NCI-H1417 (cell line): ENCODE measurements around the gene TXN2.
"Not testable (repeated sequence)": the region's sequence is repeated elsewhere in the genome, so short reads cannot be mapped to it uniquely, and the experiment has no call there.

Source experiments
- DNase-seq, 3 experiments: peaks; one replicate each; lab custom pipeline; 2025; lab: John Stamatoyannopoulos, UW

Gene TXN2

GRCh38 chr22:36455571-36456463, 25.6 kb downstream of the TXN2 start:
- DNase-seq = peak in 1 of 3 experiments; percentile 56

- peak; percentile 86 to 93 (median 92) for DNase-seq
These were observed 26.4 kb downstream of the TXN2 start for GRCh38 chr22:36454916-36455570.

GRCh38 chr22:36453855-36454378, 27.5 kb downstream of the TXN2 start:
- DNase-seq = no peak

DNA sequence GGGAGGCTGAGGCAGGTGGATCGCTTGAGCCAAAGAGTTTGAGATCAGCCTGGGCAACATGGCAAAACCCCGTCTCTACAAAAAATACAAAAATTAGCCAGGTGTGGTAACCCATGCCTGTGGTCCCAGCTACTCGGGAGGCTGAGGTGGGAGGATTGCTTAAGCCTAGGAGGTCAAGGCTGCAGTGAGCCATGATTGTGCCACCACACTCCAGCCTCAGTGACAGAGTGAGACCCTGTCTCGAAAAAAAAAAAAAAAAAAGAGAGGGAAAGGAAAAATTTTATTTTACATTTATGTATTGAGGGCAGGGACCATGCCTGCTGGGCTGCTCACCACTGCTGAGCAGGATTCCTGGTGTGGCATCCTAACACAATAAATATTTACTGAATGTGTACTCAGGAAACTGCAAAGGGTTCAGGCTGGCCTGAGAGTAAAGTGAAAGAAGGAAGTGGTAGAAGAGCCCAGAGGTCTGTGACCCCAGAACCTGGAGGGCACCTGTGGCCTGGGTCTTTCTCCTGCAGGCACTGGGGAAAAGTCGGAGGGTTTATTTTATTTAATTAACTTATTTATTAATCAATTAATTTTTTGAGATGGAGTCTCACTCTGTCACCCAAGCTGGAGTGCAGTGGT, 28.3 kb downstream of the TXN2 start:
- DNase-seq = not testable (repeated sequence)

GRCh38 chr22:36452250-36452977, 29.0 kb downstream of the TXN2 start:
- DNase-seq = no peak

- DNase-seq = not testable (repeated sequence)
These were observed 30.5 kb downstream of the TXN2 start for GRCh38 chr22:36450923-36451322.

DNA sequence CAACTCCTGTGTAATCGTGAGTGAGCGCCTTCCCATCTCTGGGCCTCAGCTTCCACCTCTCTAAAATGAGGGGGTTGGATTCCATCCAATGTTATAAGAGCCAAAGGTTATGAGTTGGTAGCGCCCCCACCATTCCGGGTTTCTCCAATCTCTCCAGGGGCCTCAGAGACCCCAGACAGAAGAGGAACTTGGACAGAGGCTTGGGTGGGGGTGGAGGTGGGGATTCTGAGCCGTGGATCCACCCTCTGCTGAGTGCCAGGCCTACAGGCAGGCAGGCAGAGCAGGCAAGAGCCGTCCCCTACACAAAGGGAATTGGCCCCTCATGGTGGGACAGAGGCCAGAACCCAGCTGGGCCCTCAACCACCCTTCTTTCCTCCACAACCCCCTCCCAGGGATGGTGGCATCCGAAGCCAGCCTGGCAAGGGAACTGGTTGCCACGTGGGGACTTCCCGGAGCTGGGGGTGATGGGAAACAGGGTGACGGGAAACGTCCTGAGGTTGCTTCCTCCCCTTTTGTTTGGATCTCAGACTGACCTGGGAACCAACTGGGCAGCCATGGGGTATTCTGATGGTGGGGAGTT, 31.8 kb downstream of the TXN2 start:
- DNase-seq = no peak

GRCh38 chr22:36447632-36448031, 33.8 kb downstream of the TXN2 start:
- DNase-seq = no peak

DNA sequence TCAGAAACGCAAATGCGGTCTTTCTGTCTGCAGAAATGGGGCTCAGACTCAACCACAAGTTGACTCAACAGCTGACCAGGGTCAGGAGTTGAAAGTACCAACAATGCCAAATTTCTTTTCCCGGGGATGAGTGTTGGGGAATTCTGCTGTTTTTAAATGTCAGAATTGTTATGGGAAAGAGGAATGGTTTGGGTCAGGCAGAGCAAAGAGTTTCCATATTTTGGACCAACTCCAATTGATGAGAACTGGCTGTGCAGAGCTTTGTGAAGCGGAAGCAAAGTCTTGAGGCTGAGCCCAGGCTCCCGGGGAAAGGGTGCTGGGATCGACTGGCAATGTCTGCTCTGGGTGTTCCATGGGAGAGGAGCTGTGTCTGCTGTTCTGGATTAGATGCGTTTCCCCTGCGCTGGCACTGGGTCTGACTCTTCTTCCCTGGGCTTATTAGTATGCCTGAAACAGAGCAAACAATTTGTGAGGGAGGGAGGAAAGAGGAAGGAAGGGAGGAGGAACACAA, 36.2 kb downstream of the TXN2 start:
- DNase-seq = no peak

GRCh38 chr22:36443198-36443770, 38.2 kb downstream of the TXN2 start:
- DNase-seq = peak in 1 of 3 experiments; percentile 15

DNA sequence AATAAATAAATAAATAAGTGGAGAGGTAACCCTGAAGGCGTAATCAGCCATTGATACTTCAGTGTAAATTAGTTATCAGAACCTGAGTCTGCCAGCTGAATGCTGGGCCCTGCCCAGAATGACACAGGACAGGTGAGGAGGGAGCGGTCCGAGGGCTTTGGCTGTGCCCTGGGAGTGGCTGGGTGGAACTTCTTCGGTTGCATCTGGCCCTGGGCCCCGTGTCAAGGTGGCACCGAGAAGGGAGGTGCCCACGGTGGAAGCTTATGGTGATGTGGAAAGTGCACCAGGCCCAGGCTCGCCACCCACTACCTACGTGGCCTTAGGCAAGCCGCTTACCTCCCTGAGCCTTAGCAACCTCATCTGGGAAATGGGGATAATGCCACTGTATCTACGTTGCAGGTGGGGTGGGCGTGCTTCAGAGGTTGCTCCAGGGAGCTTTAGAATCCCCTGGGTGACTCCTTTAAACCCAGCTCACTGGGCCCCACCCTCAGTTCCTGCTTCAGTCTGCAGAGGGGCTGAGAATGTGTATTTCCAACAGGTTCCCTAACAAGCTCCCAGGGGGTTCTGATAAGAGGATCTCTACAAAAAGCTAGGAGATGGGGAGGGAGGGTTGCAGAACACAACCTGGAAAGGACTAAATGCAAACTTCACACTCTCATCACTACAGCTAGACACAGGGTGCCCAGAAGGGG, 38.8 kb downstream of the TXN2 start:
- DNase-seq = peak in 1 of 3 experiments; percentile 10

- no peak for DNase-seq
These were observed 40.9 kb downstream of the TXN2 start for GRCh38 chr22:36440429-36441002.

DNA sequence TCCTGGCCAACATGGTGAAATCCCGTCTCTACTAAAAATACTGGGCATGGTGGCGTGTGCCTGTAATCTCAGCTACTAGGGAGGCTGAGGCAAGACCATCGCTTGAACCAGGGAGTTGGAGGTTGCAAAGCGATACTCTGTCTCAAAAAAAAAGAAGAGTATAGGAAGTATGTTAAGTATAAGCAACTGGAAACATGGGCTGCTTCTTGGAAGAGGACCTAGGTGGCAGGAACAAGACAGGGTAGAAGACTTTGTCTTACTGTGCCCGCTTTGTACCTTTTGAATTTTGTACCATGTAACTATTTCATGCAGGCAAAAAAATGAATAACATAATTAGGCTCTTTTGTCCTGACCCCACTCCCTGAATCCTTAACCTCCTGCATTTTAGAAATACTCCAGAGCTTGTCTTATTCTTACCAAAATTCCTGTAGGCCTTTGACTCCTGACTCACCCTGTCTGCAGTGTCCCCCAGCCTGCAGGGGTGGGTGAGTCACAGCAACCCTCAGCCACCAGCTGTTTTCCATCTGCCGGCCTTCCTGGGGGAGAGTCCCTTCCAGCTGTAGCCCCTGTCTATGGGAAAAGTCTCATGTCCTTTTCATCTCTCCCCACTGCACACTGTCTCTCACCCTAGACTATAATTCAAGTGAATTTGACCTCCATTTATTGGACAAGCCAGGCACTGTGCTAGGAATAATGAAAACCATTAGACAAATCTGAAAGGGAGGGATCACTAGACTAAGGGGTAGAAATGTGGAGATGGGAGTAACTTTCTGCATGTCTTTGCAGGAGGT, 41.8 kb downstream of the TXN2 start:
- DNase-seq = no peak

DNA sequence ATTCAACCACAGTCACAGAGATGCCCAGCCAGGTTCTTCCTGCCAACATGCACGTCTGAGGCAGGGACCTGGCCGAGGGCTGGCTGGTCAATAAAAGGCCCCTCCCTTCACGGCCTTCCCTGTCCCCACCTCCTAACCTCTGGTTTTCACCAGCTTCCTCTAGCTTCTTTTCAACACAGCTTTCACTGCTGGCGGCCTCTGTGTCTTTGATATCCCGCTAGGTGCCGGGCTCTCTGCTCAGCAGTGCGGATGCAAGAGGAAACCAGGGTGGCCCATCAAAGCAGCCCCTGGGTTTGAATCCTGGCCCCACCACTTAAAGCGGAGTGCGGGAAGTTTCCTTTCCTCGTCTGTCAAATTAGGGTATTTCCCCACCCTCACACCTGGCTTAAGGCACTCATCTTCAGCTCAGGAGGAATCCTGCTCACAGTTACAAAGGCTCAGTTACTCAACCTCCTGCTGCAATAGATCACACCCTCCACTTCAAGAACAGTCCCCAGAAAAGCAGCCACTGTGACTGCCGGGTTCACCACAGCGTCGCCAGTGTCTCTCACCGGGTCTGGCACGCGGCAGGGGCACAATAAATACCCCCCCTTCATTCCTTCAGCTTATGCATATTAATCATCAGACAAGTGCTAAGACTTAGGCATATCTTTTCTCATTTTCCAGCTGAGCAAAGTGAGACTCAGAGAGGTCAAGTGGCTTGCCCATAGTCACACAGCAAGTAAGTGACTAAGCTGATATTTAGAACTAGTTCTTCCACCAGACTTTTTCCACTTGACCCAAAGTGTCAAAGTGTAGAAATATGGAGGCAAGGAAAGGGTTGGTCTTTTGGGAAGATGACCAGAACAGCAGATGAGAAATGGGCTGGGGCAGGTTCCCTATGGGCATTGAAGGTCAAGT, 45.7 kb downstream of the TXN2 start:
- peak; percentile 6 to 74 (median 52) for DNase-seq

DNA sequence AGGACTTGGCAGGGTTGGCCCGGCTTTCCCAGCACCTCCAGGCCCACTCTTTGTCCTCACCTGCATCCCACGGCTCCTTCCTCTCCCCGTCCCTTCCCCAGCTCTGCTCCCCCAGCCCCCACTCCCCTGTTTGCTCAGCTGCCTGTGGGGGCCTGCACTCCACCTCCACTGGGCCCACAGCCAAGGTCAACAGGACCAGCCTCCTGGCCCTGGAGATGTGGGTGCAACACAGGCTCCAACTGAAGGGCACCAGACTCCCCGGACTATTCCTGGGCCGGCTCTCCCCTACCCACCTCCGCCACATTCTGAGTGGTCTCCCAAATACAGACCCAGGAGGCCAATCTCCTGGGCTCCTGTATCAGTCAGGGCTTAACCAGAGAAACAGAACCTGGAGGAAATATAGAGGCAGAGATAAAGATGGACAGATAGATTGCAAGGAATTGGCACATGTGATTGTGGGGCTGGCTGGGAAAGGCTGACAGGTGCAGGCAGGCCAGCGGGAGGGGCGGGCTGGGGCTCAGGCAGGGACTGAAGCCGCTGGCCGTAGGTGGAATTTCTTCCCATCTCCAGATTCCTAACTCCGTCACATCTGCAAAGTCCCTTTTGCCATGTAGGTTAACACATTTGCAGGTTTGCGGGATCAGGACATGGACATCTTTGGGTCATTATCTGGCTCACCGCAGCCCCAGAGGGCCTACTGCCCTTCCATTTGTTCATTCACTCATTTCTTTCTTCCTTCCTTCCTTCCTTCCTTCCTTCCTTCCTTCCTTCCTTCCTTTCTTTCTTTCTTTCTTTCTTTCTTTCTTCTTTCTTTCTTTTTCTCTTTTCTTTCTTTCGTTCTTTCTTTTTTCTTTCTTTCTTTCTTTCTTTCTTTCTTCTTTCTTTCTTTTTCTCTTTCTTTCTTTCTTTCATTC, 47.9 kb downstream of the TXN2 start:
- DNase-seq = peak; percentile 45 to 96 (median 92)

DNA sequence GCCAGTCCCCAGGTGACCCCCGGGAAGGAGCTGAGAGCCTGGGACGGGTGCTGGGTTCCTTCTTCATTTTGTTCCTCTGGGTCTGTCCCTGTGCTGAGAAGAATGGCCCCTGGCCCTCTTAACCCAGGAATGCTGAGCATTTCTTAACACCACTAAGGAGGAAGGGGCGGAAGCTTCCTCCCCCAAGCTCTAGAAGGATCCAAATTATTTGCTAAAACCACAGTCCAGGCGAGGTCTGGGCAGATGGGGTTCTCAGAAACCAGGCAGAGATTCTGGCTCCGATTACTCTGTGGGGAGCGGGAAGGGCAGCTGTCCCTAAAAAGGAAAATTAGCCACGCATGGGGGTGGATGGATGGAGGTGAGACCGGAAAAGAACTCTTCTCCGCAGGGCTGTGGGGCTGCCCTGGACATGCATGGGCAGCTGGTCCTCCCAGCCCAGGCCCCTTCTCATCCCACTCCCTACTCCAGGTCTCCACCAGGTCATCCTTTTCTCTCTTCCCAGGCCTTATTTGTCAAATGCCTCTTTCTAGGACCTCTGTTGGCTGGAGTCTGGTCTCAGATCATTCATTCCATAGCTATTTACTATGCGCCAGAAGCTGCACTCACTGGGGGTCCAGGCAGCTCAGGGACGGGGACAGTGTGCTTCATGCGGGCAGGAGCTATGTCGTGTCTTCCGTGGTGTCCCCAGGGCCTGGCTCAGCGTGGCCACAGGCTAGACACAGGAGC, 48.7 kb downstream of the TXN2 start:
- DNase-seq = no peak
